ENCODE results near the gene CNOT3. TPM values are rescaled to one million over a fixed set of nuclear protein-coding genes. Genes with fewer than 3 reads are reported as not detected.
A peak's percentile ranks its signal among the peaks of the same experiment; 100 is the strongest.

Gene CNOT3
- total and polyA plus RNA-seq, 2 of the 13 experiments (the other 11 are each of a cell fraction or from before 2014, with no cell fraction given): 4.3 to 5.8 TPM

GRCh38 chr19:54189735-54190502 is 52.4 kb downstream of the CNOT3 start (continued):
- TF ChIP-seq ATF3 (CRISPR knock-in tag; IDR thresholded peaks at IDR 0.05) (0 out of 2 replicates have a peak, but pooled peaks have one; percentile 15), ATRX (CRISPR knock-in tag; IDR thresholded peaks at IDR 0.05; ENCODE audit: borderline replicate concordance) (no peak), ZNF674 (CRISPR knock-in tag; IDR thresholded peaks at IDR 0.05; ENCODE audit: low read depth) (no peak), HHEX (CRISPR knock-in tag; IDR thresholded peaks at IDR 0.05) (no peak), MTF2 (CRISPR knock-in tag; IDR thresholded peaks at IDR 0.05; ENCODE audit: borderline replicate concordance) (no peak), MEIS1 (CRISPR knock-in tag; IDR thresholded peaks at IDR 0.05; ENCODE audit: borderline replicate concordance) (no peak; the same call in 1 of the 2 replicates), SNAPC4 (CRISPR knock-in tag; IDR thresholded peaks at IDR 0.05) (peak; percentile 87), HOXA5 (CRISPR knock-in tag; IDR thresholded peaks at IDR 0.05) (peak; percentile 30; the same call in 1 of the 2 replicates), GABPB1 (CRISPR knock-in tag; IDR thresholded peaks at IDR 0.05) (peak; percentile 73), CHD2 (IDR thresholded peaks at IDR 0.05; ENCODE audit: low read depth, low read length) (no peak), CEBPG (CRISPR knock-in tag; IDR thresholded peaks at IDR 0.05) (no peak), RAD21 (CRISPR knock-in tag; IDR thresholded peaks at IDR 0.05) (no peak), TCF7 (IDR thresholded peaks at IDR 0.05; ENCODE audit: low read depth) (no peak), ZNF441 (CRISPR knock-in tag; IDR thresholded peaks at IDR 0.05; ENCODE audit: borderline replicate concordance) (no peak), USF2 (IDR thresholded peaks at IDR 0.05; ENCODE audit: low read depth, low read length) (no peak), USF2 (CRISPR knock-in tag; IDR thresholded peaks at IDR 0.05; ENCODE audit: borderline replicate concordance) (no peak), SAFB2 (CRISPR knock-in tag; IDR thresholded peaks at IDR 0.05; ENCODE audit: borderline replicate concordance, low read depth) (peak; percentile 49; the same call in 1 of the 2 replicates), KAT2B (IDR thresholded peaks at IDR 0.05; ENCODE audit: borderline replicate concordance, low read depth, low read length) (no peak), SMC3 (IDR thresholded peaks at IDR 0.05; ENCODE audit: low read length) (no peak), ZNF251 (CRISPR knock-in tag; IDR thresholded peaks at IDR 0.05) (0 out of 2 replicates have a peak, but pooled peaks have one; percentile 56), ELF4 (CRISPR knock-in tag; IDR thresholded peaks at IDR 0.05; ENCODE audit: borderline replicate concordance) (0 out of 2 replicates have a peak, but pooled peaks have one; percentile 7), ZNF7 (CRISPR knock-in tag; IDR thresholded peaks at IDR 0.05) (no peak), PPARG (CRISPR knock-in tag; conservative IDR thresholded peaks at IDR 0.05) (no peak), NR1H2 (CRISPR knock-in tag; IDR thresholded peaks at IDR 0.05; ENCODE audit: borderline replicate concordance, low read depth) (no peak)

Measured in HepG2 (cell line).